GM19351 (cell line): Measurements from ENCODE around the gene CTF1.
"Not testable (repeated sequence)": the region's sequence is repeated elsewhere in the genome, so short reads cannot be mapped to it uniquely, and the experiment has no call there.

Source experiments
- ATAC-seq: cut with Tn5 transposase; IDR thresholded peaks from one replicate; pipeline ENCODE4 v1.9.1; 2021; ENCODE audit warnings: mild to moderate bottlenecking, moderate library complexity; ENCODE audit not compliant: unreplicated experiment

CTF1 gene, protein sequence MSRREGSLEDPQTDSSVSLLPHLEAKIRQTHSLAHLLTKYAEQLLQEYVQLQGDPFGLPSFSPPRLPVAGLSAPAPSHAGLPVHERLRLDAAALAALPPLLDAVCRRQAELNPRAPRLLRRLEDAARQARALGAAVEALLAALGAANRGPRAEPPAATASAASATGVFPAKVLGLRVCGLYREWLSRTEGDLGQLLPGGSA

DNA sequence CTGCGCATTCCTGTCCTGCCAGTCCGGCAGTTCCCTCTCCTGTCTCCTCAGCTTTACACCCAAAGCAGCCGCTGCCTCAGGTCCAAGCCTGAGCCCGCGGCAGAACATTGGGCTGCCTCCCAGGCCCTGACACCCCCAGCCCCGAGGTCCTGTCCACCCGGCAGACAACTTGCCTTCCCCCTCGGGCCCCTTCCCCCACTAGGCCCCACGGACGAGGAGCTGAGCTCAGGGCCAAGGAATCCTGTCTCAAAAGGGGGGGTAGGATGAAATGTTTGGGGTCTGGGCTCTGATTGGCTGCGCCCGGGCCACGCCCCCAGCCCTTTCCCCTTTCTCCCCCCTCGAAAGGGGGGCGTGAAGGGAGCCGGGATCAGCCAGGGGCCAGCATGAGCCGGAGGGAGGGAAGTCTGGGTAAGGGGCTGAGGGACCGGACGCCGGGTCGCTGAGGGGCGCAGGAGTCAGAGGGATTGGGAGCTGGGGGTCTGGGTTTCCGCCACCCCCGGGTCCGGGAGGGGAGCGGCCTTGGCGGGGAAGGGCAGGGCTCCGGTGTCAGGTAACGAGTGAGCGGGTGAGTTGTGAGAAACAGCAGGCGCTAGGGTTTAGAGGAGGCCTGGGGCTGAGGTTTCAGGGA lies at the start of gene CTF1:
Gene CTF1, plus strand, starts transcription at position 354 of the 628 bp plus-strand sequence. Its CDS starts 30 bp downstream, at position 384.
- no peak for ATAC-seq

DNA sequence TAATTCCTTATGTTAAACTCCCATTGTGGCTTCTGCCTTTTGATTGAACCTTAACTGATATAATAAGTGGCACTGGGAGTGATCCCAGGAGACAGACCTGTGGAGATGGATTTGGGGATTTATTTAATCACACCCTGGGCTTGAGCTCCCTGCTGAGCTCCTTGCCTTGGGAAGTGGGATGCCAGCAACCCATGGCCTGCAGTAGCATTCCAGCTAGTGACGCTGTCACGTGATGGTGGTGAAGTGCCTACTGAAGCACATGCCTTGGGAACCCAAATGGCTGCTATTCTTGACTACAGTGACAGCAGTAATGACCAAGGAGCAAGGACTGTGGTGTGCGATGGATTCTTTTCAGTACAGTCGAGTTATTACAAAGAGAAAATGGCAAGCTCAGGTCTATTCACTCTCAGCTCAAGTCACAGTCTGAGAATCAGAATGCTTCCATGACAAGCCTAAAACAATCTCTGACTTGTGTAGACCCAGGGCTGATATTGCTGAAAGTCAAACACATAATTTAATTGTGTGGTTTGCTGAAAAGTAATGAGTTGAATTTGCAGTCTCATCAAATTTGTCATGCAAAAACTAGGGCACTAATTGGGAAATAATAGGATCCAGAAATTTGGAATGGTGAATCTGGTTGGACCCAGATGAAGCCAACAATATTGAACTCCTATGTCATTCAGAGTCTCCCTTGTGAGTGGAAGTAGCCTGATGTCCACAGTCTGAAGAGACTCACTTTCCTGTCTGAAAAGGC lies 49.6 kb upstream of the CTF1 start:
- ATAC-seq: no peak

DNA sequence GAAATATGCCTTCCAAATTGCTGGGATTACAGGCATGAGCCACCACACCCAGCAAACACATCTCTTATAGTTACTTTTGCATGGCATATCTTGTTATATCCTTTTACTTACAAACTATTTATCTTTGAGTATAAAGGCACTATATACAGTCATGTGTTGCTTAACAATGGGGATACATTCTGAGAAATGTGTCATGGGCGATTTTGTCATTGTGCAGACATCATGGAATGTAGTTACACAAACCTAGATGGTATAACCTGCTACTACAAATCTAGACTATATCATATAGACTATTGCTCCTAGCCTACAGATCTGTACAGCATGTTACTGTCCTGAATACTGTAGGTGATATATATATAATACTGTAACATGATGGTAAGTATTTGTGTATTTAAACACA lies 46.2 kb upstream of the CTF1 start:
- no peak for ATAC-seq

DNA sequence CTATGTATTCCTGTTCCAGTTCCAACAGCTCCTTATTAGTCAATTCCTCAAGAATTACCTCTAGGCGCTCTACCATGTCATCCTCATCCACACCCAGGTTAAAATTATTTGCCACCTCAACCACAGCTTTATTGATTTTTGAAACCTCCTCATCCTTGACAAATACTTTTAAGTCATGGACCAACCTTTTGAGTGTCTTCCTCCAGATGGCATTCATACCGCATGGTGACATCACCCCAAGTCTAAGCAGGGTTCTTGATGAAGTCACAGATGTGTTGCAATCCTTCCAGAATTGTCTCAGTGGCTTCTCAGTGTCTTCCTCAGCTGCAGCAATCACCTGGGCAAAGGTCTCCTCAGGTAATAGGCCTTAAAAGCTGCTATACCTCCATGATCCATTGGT lies 42.7 kb upstream of the CTF1 start:
- ATAC-seq: no peak

DNA sequence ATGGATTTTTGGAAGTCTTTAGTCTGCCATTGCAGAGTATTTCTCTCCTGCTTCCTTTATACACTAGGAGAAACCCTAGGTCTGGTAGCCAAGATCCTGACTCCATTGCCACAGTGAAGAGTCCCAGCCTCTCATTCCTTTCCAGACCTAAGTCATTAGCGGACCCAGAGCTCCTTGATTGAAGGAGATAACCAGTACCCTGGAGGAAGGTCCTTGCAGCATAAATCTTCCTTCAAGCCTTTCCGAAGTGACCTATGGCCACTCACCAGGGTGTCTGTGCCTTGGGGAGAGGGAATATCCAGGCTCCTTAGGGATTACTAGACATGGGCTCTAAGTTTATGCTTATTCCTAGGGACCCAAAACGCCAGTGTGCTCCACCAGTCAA lies 38.3 kb upstream of the CTF1 start:
- no peak for ATAC-seq

DNA sequence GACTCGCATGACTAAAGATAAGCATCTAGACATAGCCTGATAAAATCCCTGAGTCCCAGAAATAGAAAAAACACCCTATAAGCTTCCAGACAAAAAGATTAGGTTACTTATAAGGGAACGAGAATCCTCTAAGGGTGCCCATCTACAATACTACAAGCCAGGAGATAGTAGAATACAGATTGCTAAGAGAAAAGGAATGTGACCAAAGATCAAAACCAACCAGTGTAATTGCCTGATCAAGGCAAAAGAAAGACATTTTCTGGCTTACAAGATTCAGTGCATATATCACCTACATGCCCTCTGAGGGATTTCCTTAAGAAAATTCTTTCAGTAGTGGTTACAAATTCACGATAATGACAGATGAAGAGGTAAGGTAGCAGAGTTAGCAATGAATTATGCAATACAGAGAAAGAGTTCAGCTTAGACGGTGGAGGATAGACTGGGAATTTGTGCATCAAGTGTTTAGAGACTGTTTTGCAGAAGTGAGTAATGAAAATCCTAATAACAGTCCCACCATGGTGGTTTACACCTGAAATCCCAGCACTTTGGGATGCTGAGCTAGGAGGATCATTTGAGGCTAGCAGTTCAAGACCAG lies 37.5 kb upstream of the CTF1 start:
- no peak for ATAC-seq

DNA sequence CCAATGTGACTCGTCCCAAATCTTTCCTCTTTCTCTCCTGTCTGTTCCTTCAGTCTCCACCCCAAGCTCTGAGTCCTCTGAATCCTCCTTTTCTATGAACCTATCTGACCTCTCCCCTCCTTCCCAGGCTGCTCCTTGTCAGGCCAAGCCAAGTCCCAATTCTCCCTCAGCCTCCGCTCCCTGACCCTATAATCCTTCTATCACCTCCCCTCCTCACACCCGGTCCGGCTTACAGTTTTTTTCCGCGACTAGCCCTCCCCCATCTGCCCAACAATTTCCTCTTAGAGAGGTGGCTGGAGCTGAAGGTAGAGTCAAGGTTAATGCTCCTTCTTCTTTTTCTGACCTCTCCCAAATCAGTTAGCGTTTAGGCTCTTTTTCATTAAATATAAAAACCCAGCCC lies 35.7 kb upstream of the CTF1 start:
- ATAC-seq: not testable (repeated sequence)

DNA sequence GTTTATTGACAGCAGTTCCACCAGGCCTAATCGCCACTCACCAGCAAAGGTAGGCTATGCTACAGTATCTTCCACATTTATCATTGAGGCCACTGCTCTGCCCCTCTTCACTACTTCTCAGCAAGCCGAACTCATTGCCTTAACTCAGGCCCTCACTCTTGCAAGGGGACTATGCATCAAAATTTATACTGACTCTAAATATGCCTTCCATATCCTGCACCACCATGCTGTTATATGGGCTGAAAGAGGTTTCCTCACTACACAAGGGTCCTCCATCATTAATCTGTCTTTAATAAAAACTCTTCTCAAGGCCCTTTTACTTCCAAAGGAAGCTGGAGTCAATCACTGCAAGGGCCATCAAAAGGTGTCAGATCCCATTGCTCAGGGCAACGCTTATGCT lies 33.2 kb upstream of the CTF1 start:
- ATAC-seq: not testable (repeated sequence)

DNA sequence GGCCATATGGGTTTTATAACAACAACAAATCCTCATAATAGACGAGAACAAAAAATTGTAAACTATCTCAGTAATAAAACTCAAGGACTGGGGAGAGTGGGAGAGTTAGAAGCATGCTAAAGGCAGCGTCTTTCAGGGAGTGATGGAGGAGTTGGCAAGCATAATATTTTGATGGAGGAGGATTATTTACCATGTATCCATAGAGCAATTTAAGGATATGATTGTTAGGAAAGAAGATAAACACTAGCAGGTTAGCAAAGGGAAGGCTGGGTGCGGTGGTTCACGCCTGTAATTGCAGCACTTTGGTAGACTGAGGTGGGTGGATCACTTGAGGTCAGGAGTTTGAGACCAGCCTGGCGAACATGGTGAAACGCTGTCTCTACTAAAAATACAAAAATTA lies 30.4 kb upstream of the CTF1 start:
- ATAC-seq: no peak

DNA sequence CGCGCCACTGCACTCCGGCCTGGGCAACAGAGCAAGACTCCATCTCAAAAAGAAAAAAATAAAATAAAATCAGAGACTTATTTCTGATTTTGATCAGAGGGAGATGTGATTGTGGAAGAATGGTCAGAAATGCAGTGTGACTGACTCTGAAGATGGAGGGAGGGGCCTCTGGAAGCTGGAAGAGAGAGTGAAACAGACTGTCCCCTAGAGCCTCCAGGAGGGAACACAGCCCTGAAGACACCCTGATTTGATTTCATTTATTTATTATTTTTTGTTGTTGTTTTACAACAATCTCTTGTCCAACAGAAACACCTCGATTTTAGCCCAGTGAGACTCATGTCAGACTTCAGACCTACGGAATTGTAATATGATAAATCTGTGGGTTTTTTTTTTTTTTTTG lies 28.7 kb upstream of the CTF1 start:
- ATAC-seq: no peak

DNA sequence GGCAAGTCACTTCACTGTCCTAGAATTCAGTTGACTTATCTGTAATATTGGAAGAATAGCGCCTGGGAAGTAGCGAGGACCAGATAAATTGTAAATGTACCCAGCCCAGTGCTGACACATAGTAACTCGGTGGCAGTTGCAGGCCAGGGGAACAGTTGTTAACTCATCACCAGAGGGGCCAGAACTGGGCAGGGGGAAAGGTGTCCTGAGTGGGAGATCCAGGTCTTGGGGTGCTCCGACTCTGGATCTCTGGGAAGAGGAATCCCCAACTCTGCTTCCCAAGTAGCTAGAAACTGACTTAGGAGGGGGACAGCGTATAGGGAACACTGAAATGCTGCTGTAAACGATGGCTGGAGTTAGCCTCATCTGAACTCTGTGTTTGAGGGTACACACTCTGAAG lies 25.5 kb upstream of the CTF1 start:
- no peak for ATAC-seq

DNA sequence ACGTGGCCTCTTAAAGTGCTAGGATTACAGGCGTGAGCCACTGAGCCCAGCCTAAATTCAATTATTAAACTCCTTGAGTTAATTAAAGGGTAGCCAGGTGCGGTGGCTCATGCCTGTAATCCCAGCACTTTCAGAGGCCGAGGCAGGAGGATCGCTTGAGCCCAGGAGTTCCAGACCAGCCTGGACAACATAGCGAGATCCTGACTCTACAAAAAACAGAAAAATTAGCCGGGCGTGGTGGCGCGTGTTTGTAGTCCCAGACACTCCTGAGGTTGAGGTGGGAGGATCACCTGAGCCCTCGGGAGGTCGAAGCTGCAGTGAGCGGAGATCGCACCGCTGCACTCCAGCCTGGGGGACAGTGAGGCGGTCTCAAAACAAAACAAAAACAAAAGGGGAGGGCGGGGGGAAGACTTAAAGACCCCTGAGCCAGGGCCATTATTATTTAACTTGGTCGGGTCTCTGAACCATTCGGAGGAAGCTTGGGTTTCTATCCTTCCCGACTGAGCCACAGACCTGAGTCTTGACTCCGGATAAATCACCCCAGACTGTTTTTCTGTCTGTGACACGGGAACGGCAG lies 22.1 kb upstream of the CTF1 start:
- no peak for ATAC-seq

DNA sequence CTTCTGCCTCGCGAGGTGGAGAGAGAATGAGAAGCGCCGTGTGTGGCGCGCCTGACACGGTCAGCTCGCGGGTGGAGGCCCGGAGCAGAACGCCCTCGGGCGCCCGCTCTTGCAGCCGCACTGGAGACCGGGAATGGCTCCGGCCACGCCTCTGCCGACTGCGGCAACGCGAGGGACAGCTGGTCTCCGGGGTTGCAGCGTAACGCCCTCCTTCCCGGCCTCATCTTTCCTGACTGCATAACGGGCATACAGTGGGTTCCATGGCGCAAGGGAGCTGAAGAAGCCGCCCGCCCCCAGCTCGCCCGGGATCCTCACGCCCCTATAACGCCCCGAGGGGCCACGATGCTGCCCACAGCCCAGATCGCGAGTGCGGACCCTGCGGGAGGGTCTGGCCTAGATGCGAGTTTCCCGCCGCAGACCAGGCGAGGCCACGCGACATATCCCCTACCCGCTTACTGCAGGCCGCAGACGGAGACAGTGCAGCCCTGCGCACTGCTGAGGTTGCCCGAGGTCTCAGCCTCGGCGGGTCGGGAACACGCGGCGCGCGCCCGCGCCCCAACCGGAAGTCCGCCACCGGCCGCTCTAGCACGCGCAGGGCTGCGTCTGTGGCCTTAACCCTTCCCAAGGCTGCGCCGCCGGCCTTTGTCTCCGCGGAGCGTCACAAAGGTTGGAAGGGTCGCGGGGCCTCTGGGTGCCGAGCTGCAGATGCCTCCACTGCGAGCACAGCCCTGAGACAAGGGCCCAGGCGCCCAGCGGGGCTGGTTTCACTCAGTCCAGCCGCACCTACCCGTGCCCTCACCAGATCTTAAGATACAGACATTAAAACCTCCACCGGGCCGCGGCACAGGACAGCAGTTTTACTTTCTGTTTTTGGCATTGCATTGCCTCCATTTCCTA lies 21.3 kb upstream of the CTF1 start:
- ATAC-seq: peak; percentile 79

DNA sequence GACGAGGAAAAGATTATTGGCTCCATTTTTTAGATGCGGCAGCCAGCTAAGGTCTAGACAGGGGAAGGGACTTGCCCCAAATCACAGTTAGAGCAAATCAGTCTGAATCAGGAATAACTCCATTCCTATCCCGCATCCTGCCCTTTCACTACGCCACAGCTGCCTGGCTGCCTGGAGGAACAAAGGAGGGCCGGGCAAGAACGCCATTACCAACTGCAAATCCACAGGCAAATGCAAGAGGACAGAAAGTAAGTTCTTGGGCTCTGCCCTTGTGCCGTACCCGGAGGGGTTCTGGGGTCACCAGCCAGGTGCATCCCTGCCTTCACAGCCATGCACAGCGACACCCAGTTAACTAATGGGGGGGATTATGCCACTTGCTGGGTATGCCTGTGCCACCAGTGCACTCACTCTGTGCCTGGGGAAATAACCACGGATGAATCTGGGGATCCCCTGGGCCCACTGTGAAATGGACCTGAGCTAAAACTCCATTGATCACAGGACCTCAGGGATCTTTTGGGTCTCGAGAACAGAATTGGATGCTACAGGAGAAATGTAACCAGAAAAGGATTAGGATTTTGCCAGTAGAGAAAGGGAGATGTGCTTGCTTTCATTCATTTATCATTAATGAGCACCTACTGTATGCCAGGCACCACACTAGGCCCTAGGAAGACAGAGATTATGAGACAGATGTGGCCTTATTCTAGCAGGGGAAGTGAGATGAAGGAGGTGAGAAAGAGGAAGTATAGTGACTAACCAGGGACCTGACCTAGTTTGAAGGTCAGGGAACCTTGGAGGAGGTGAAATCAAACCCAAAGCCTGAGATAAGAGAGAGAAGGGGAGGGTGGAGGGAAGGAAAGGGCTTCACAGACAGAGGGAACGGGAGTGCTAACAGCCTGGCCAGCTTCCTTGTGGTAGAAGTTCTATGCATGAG lies 20.3 kb upstream of the CTF1 start:
- peak; percentile 40 for ATAC-seq

DNA sequence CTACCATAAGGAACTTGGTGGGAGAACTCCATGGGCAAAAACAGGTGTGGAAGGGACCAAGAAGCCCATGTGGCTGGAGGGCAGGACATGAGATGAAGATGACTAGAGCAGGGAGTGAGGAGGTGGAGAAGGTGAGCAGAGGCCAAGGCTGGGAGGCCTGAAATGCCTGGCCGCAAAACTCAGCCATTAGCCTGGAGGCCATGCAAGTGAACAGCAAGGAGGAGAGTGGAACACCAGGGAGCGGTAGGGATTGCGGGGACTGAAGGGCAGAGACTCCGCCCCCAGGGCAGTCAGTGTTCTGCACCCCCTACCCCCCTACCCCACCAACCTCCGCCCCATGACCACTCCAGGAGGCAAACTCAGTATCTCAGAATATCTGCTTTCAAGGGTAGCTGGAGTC lies 19.5 kb upstream of the CTF1 start:
- ATAC-seq: no peak

DNA sequence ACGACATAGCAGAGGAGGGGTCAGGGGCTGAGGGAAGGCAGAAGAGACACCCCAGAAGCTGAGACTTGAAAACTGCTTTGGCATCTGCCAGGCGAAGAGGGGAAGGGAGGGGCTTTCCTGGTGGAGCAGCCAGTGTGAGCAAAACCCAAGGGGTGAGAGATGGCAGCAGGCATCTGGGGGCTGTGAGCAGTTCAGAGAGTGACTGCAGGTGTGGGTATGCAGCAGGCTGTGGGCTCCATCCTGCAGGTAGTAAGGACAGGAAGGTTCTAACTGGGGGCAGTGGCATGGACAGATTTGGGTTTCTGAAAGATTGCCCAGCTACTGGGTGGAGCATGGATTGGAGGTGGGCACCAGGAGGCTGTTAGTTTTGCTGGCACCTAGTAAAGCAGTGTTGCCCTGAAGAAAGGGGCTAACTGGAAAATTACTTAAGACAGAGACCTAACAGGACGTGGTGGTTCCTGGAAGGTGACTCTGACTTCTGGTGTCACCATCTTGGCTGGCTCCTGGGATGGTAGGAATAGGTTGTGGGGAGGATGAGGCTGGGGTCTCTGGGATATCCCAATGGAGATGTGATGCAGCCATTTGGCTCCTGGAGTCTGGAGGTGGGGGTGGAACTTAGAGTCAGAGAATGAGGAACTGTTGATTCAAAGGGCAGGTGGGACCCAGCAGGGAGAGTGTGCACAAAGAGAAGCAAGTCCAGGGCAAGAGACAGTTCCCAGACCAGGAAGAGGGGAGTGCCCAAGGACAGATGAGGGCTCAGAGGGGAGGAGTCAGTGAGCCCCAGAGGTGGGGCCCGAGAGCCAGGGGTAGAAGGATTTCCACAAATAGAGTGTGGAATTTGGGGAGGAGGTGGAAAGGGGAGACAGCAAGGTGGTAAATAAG lies 13.7 kb upstream of the CTF1 start:
- no peak for ATAC-seq

DNA sequence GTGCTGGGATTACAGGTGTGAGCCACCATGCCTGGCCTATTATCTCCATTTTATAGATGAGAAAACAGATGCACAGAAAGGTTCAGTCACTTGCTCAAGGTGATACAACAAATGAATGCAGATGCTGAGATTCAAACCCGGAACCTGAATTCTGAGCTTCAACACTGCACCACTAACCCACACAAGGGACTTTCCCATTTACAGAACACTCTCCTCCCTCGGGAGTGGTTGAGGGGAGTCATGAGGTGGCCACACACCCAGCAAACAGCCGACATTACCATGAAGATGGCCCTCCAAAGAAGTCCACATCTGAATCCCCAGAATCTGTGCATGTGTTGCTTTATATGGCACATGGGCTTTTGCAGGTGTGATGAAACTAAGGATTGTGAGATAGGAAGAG lies 11.7 kb upstream of the CTF1 start:
- no peak for ATAC-seq

DNA sequence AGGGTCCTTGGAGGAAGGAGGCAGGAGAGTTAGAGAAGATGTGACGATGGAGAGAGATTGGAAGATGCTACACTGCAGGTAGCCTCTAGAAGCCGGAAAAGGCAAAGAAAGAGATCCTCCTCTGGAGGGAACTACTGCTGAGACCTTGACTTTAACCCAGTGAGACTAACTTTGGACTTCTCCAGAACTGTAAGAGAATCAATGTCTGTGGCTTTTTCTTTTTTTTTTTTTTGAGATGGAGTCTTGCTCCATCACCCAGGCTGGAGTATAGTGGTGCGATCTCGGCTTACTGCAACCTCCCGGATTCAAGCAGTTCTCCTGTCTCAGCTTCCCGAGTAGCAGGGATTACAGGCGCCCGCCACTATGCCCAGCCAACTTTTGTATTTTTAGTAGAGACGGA lies 11.2 kb upstream of the CTF1 start:
- ATAC-seq: no peak

DNA sequence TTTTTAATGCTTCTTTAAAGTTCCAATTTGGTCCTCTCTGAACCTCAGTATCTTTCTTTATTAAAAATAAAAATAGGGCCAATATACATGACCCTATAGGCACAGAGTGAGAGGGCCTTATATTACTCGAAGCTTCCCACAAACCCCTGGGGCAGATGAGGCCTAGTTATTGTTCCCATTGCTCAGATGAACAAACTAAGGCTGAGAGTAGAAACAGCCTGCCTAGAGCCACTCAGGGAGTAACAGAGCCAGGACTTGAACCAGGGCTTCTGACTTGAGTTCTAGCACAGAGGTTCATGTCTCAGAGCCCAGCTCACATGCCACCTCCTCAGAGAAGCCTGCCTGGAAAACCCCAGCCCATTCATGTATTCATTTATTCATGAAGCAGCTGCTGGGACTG lies 10.3 kb upstream of the CTF1 start:
- ATAC-seq: no peak
